NCI-H1694 treated with DMSO at 0.1 percent for 48 hours (cell line): ENCODE results near the gene RPL36.
"Not testable (repeated sequence)": the region's sequence is repeated elsewhere in the genome, so short reads cannot be mapped to it uniquely, and the experiment has no call there.

ENCODE experiments used
- DNase-seq: peaks from one replicate; lab custom pipeline; 2025; lab: John Stamatoyannopoulos, UW

Gene RPL36

GRCh38 chr19:5674714-5675113 lies 15.4 kb upstream of the RPL36 start:
- DNase-seq = no peak

DNA sequence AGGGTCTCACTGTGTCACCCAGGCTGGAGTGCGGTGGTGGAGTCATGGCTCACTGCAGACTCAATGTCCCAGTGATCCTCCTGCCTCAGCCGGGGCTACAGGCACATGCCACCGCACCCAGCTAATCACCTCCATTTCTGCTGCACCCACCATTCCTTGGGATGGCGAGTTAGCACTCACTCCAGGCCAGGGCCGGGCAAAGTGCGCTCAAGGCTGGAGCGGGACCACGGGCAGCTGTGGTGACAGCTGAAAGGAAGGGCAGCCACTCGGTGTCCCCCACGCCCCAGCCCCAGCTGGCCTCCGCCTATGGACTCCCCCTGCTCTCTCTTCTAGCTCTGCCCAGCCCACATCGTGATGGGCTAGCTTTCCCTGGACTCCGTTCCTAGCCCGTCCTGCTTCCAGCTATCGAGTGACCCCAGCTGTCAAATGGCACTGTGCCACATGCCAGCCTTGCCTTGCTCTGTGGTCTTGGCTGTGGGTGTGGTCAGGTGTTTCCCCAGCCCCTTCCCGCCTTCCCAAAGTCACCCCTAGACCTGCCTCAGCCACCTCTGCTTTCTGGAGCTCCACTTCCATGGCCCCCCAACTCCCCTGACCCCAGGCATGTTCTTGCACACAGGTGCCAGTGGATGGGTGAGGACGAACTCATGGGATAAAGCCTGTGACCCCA lies 13.9 kb upstream of the RPL36 start:
- DNase-seq = no peak

GRCh38 chr19:5676772-5677105 lies 13.4 kb upstream of the RPL36 start:
- DNase-seq = no peak

DNA sequence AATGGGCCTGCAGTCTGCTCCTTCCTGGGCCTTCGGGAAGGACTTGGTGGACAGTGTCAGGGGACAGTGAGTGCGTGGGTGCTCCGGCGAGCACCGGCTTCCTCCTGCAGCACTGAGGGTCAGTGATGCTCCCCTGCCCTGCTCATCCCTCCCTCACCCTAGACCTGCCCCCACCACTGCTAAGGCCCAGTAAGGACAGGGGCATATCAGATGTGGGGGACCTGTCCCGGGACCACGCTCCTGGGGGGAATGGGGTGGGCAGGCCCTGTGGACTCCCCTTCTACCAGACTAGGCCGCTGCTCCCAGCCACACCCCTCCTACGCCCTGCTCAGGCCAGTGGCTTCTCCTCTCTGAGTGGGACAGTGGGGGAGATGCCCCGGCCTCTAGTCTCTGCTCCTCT lies 13.0 kb upstream of the RPL36 start:
- no peak for DNase-seq

DNA sequence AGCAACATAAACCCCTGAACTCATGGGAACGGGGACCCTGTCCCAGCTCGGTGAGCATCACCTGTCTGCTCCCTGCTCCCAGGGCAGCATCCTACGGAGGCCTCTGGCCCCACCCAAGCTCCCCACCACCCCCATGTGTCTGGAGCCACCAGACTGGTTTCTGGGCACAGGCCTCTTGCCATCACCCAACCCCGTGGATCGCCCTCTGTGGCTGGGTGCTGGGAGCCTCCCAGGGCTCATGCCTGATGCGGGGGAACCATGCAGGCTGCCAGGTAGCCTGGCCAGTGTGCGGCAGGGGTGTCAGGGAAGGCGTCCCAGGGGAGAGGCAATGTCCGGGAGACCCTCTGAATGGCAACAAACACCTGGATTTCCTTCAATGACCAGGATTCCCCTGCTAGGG lies 12.5 kb upstream of the RPL36 start:
- DNase-seq = no peak

GRCh38 chr19:5678071-5678718 lies 11.9 kb upstream of the RPL36 start:
- no peak for DNase-seq

DNA sequence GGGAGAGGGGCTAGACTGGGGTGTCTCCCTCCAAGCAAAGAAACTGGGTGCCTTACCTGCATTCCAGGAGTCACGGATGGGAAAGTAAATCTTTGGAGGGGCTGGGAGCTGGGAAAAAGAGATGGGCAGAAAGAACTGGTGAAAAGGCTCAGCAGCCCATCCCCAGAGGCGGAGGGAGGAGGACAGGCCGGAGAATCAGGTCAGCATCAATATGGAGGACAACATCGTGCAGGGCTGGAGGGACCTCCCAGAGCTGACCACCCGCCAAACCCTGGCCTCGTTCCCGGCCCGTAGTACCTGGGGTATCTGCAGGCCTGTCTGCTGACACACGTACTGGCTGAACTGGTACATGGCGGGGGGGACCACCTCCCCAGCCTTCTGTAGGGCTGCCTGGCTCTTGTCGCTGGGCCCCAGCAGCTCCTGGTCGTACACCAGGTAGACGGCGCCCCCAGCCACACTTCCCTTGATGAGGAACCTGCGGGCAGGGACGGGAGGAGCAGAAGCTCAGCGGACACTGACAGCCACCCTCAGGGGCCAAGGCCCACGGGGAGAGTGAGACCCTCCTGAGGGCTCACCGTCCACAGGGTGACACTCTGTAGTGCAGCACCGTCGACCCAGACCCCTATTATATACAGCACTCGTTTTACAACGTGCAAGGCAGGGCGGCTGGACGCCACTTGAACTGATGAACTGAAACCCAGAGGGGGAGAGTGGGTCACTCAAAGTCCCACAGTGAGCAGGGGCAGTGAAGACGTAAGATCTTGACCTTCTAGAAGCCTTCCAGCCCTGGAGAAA lies 10.6 kb upstream of the RPL36 start:
- DNase-seq = no peak

DNA sequence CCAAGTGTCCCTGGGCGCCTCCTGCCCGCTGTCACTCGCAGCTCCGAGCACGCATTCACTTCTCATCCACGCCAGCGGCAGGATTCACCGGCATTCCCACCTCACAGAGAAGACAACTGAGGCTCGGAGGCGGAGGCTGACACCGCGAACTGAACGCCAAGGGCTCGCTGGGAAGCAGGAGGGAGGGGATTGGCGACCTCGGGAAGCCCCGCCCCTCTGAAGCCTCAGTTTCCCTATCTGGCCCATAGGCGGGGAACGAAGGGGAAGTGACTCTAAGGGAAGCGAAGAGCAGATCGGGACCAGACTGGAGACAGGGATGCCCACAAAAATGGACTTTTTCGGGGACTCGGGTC lies 10.0 kb upstream of the RPL36 start:
- no peak for DNase-seq

- DNase-seq = peak; percentile 95
Observed at GRCh38 chr19:5680437-5681368, 9.4 kb upstream of the RPL36 start, which contains the start of the genes HSD11B1L and MICOS13. Gene HSD11B1L, plus strand, starts transcription at chr19:5681027. Its CDS starts 3,806 bp downstream, at chr19:5684833. Gene MICOS13, minus strand, starts transcription at chr19:5680516. Its CDS starts 30 bp downstream, at chr19:5680486.

- no peak for DNase-seq
Observed at GRCh38 chr19:5681391-5682106, 8.5 kb upstream of the RPL36 start.

DNA sequence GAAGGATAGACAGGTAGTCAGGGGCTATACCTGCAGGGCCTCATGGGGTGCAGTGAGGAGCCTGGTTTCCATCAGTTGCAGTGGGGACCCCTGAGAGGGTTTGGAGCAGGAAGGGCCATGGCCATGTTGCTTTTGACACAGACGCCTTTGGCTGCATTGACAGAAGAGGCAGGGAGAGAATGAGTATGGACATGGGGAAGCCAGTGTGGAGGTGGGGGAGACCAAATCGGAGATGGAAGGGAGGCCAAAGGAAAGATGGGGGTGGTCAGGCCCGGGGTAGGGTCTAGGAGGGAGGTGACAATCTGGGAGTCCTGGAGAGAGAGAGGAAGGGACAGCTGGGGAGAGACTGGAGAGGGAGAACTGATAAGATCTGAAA lies 8.0 kb upstream of the RPL36 start:
- DNase-seq = no peak

DNA sequence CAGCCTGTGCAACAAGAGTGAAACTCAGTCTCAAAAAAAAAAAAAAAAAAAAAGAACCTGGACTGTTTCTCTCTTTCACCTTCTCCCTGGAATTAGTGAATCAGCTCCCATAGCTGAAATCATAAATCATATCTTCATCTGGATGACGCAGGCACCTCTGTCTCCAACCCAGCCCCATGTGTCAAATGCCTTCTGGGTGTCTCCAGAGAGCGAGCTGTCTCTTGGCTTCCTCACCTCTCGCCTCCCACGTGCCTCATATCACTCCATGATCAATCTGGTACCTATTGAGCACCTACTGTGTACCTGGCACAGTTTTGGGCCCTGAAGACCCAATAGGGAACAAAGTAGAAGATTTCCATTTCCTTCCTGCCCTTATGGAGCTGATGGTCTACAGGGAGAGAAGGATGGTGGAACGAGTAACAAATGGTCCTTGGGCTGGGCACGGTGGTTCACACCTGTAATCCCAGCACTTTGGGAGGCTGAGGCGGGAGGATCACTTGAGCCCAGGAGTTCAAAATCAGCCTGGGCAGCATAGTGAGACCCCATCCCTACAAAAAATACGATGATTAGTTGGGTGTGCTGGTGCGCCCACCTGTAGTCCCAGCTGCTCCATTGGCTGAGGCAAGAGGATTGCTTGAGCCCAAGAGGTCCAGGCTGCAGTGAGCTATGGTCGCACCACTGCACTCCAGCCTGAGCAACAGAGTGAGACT lies 6.8 kb upstream of the RPL36 start:
- no peak for DNase-seq

DNA sequence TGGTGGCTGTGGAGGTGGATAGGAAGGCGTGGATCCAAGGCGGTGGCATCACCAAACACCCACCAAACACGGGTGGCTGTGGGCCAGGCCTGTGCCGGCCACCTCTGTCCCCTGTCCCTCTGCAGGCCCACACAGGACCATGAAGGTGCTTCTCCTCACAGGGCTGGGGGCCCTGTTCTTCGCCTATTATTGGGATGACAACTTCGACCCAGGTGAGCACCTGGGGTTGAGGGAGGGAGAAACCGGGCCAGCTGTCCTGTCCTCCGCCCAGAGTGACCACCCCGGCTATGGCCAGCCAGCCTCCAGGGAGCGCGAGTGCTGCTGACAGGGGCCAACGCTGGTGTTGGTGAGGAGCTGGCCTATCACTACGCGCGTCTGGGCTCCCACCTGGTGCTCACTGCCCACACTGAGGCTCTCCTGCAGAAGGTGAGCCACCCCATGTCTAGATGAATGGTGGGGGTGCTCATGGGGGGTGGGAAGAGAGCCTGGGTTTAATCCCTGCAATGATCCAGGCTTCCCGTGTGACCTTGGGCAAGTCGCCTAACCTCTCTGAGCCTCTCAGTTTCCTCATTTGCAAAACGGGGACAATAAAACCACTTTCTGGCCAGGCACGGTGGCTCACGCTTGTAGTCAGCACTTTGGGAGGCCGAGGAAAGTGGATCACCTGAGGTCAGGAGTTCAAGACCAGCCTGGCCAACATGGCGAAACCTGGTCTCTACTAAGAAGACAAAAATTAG lies 5.2 kb upstream of the RPL36 start:
- no peak for DNase-seq

DNA sequence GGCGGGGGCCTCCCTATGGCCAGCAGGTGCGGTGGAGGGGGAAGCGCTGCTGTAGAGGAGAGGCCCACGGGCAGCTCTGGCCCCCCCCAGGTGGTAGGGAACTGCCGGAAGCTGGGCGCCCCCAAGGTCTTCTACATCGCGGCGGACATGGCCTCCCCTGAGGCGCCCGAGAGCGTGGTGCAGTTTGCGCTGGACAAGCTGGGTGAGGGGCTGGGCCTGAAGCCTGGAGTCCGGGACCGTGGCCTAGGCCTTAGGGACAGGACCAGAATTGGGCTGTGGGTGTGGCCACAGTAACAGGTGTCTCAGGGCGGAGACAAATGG lies 3.8 kb upstream of the RPL36 start:
- DNase-seq = no peak

GRCh38 chr19:5686647-5687359 lies 3.3 kb upstream of the RPL36 start:
- DNase-seq = peak; percentile 64

DNA sequence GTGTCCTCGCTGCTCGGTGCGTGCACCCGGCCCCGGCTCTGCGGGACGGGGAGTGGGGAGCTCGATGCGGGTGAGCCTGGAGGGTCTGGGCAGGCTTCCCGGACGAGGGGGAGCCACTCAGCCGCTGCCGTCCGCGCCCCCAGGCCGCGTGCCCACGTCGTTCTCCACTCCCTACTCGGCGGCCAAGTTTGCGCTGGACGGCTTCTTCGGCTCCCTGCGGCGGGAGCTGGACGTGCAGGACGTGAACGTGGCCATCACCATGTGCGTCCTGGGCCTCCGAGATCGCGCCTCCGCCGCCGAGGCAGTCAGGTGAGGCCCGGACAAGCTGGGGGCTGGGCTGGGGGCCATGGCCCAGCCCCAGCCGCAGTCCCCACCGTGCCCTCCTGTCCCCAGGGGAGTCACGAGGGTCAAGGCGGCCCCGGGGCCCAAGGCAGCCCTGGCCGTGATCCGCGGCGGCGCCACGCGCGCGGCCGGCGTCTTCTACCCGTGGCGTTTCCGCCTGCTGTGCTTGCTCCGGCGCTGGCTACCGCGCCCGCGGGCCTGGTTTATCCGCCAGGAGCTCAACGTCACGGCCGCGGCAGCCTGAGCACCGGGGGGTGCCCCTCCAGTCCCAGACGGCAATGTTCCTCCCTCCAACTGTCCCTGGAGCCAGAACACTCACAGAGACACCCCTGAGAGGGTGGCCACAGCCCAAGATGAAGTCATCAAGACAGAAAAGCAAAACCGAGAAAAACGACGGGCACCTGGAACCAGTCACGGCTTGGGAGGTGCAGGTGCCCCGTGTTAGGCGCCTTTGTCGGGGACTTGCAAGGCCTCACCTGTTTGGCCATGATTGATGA lies 2.5 kb upstream of the RPL36 start:
- no peak for DNase-seq

GRCh38 chr19:5688262-5688881 lies 1.7 kb upstream of the RPL36 start:
- DNase-seq = not testable (repeated sequence)
